ENCODE data around the gene SLC35E4.

DNA sequence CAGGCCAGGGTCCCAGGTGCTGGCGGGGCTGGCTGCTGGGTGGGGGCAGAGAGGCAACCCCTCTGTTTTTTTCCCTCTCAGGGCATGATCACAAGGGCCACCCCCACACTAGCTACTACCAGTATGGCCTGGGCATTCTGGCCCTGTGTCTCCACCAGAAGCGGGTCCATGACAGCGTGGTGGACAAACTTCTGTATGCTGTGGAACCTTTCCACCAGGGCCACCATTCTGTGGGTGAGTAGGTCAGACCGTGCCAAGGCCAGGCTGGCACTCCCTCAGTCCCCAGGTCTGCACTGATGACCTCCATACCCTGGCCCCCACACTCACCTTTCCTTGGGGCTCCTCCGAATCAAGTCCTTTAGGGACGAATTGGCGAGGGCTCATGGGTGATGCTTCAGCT lies 21.3 kb upstream of the SLC35E4 start:
- TF ChIP-seq, protein P1, sequence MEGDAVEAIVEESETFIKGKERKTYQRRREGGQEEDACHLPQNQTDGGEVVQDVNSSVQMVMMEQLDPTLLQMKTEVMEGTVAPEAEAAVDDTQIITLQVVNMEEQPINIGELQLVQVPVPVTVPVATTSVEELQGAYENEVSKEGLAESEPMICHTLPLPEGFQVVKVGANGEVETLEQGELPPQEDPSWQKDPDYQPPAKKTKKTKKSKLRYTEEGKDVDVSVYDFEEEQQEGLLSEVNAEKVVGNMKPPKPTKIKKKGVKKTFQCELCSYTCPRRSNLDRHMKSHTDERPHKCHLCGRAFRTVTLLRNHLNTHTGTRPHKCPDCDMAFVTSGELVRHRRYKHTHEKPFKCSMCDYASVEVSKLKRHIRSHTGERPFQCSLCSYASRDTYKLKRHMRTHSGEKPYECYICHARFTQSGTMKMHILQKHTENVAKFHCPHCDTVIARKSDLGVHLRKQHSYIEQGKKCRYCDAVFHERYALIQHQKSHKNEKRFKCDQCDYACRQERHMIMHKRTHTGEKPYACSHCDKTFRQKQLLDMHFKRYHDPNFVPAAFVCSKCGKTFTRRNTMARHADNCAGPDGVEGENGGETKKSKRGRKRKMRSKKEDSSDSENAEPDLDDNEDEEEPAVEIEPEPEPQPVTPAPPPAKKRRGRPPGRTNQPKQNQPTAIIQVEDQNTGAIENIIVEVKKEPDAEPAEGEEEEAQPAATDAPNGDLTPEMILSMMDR (IDR thresholded peaks at IDR 0.05; ENCODE audit: poor library complexity): no peak
- TF ChIP-seq EZH2 (IDR thresholded peaks at IDR 0.05; ENCODE audit: borderline replicate concordance): no peak
- TF ChIP-seq EZH2phosphoT487 (IDR thresholded peaks at IDR 0.05; ENCODE audit: low read depth, severe bottlenecking, unreplicated experiment): no peak

All from hepatocyte (in vitro differentiated cells).